Activated naive CD4-positive, alpha-beta T cell treated with anti-CD3 and anti-CD28 coated beads, Interleukin-2, amount 10 ng/mL, durations not matched to agents 7 days and 5 days (primary cell): ENCODE results near the gene TUFT1.
A peak's percentile ranks its signal among the peaks of the same experiment; 100 is the strongest.
"Not testable (repeated sequence)": the region's sequence is repeated elsewhere in the genome, so short reads cannot be mapped to it uniquely, and the experiment has no call there.

ENCODE experiments used
- CTCF ChIA-PET: fragments of 350-600 bp; sonication (Branson Sonifier 250); formaldehyde crosslinking; loops from one replicate; lab custom pipeline; 2021; ENCODE audit warnings: antibody characterized with exemption; lab: Charles Lee
- DNase-seq: peaks from one replicate; pipeline ENCODE4 v3.0.0-alpha.2; 2020
- H3K27ac Mint-ChIP-seq: one replicate; pipeline ENCODE4 v1.8.0; 2021; ENCODE audit warnings: mild to moderate bottlenecking, moderate library complexity, mixed read lengths
- H3K27me3 Mint-ChIP-seq: one replicate; pipeline ENCODE4 v1.8.0; 2021; ENCODE audit warnings: mild to moderate bottlenecking, mixed read lengths
- H3K36me3 Mint-ChIP-seq: one replicate; pipeline ENCODE4 v1.8.0; 2021; ENCODE audit warnings: mixed read lengths
- H3K4me1 Mint-ChIP-seq: one replicate; pipeline ENCODE4 v1.8.0; 2021; ENCODE audit warnings: mixed read lengths
- H3K4me3 Mint-ChIP-seq: one replicate; pipeline ENCODE4 v1.8.0; 2021; ENCODE audit warnings: mild to moderate bottlenecking, moderate library complexity, mixed read lengths
- H3K9me3 Mint-ChIP-seq: one replicate; pipeline ENCODE4 v1.8.0; 2021; ENCODE audit warnings: mixed read lengths

The TUFT1 gene

DNA sequence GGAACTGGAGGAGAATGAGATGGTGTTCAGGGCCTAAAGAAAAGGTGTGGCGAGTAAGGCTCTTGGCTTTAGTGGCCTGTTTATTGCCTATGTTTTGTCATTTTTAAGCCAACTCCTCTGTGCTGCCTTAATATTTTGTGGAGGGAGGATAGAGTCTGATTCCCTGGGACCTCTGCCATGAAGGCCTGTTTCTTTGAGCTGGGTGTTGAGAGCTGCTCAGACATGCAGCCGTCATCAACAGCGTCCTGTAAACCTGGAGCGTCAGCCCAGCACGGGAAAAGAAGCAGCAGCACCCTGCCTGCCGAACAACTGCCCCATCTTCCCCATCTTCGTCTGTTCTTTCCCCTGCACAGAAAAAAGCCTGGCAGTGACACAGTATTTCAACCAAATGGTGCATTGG lies 44.7 kb downstream of the TUFT1 start:
- H3K9me3 Mint-ChIP-seq = no peaks in the 10 kb centered on the region
- H3K27me3 Mint-ChIP-seq = peaks cover 4% of the 10 kb centered on the region
- H3K36me3 Mint-ChIP-seq = no peaks in the 10 kb centered on the region
- CTCF ChIA-PET = no interaction called here
- no peak overlapping the region for H3K27ac Mint-ChIP-seq
- DNase-seq = no peak
- no peaks in the 10 kb centered on the region for H3K4me1 Mint-ChIP-seq
- no peak overlapping the region for H3K4me3 Mint-ChIP-seq

DNA sequence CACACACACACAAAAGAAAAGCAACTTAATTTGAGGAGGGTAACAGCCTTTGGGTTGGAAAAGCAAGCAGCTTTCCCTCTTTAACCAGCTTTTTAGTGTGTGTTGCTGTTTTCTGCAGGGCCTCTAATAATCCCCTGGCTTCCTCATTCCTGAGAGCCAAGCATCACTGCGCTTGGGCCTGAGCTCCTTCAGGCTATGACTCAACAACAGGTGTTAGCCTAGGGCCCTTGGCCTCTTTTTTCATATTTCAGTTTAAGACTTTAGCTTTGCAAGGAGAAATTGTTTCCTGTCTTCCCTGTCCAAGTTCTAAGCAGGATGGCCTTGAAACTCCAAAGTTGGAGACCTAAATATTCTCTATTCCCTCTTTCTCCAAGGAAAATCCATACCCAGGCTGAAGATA lies 45.5 kb downstream of the TUFT1 start:
- H3K4me1 Mint-ChIP-seq = no peaks in the 10 kb centered on the region
- DNase-seq = no peak
- peaks cover 8% of the 10 kb centered on the region for H3K27me3 Mint-ChIP-seq
- H3K4me3 Mint-ChIP-seq = no peak overlapping the region
- CTCF ChIA-PET = interaction anchor here (0.7 to 0.8 kb wide), 2 partner anchors 9 to 52 kb away, joined by 3 to 4 read pairs; no protein-coding TSS in a partner anchor
- no peaks in the 10 kb centered on the region for H3K9me3 Mint-ChIP-seq
- H3K27ac Mint-ChIP-seq = no peak overlapping the region
- no peaks in the 10 kb centered on the region for H3K36me3 Mint-ChIP-seq

DNA sequence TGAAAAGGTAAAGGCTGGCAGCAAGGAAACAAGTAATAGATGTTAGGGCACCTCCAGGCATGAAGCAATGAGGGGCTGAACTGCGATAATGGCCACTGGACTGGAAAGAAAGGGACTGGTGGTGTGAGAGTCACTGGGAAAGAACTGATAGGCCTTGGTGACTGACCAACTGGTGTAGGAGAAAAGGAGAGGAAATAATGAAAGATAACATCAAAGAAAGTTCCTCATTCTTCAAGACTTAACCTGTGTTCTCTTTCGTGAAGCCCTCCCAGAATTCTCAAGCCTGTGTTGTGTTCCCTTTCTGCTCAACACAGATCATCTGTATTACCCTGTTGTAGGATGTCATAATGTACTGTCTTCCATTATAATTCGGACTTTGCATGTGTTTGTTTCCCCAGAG lies 50.9 kb downstream of the TUFT1 start:
- Mint-ChIP-seq H3K9me3 (no peaks in the 10 kb centered on the region), H3K4me3 (no peak overlapping the region), H3K27ac (no peak overlapping the region), H3K27me3 (peaks cover 11% of the 10 kb centered on the region), H3K36me3 (no peaks in the 10 kb centered on the region), H3K4me1 (peaks cover 11% of the 10 kb centered on the region)
- CTCF ChIA-PET = interaction anchor here (1.0 kb wide), 1 partner anchor 45 kb away, joined by 3 read pairs; no protein-coding TSS in a partner anchor
- no peak for DNase-seq

- H3K27me3 Mint-ChIP-seq = peaks cover 12% of the 10 kb centered on the region
- peak overlapping the region; percentile 22 for H3K4me3 Mint-ChIP-seq
- DNase-seq = peak; percentile 33
- CTCF ChIA-PET = interaction anchor here (0.5 to 2.7 kb wide), 26 partner anchors 10 to 1295 kb away, joined by 3 to 23 read pairs (median 4); no protein-coding TSS in a partner anchor
- H3K9me3 Mint-ChIP-seq = no peaks in the 10 kb centered on the region
- peaks cover 11% of the 10 kb centered on the region for H3K4me1 Mint-ChIP-seq
- H3K27ac Mint-ChIP-seq = no peak overlapping the region
- H3K36me3 Mint-ChIP-seq = no peaks in the 10 kb centered on the region
Measured at GRCh38 chr1:151593730-151594129, 53.6 kb downstream of the TUFT1 start.

DNA sequence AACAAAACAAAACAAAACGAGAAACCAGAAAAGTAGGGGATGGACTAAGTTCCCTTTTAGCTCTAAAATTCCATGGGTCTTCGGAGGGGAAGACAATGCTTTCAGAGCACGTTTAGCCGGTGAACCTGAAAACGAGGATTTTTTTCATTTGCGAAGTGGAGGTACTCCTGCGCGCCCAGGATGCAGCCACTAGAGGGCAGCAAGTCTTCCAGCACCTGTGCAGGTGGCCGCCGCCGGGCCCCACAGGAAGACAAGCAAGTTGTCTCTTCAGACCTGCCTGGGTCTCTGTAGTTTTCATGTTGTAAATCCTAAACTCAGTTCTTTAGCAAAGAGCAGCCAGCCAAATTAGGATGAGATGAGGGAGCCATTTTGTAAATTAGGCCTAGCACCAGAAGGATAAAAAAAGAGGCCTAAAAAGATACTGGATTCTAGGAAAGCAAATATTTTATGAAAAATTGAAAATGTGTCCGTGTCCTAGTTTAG lies 54.1 kb downstream of the TUFT1 start:
- Mint-ChIP-seq H3K4me3 (peak overlapping the region; percentile 22), H3K27me3 (peaks cover 12% of the 10 kb centered on the region), H3K9me3 (no peaks in the 10 kb centered on the region), H3K27ac (no peak overlapping the region), H3K4me1 (peaks cover 11% of the 10 kb centered on the region), H3K36me3 (no peaks in the 10 kb centered on the region)
- peak; percentile 92 for DNase-seq
- CTCF ChIA-PET = interaction anchor here (0.6 to 2.7 kb wide), 26 partner anchors 9 to 241 kb away, joined by 3 to 23 read pairs (median 4); no protein-coding TSS in a partner anchor

- H3K4me3 Mint-ChIP-seq = no peak overlapping the region
- no peaks in the 10 kb centered on the region for H3K36me3 Mint-ChIP-seq
- CTCF ChIA-PET = interaction anchor here (0.8 to 1.7 kb wide), 3 partner anchors 9 to 240 kb away, joined by 3 to 4 read pairs (median 4); no protein-coding TSS in a partner anchor
- H3K27me3 Mint-ChIP-seq = peaks cover 8% of the 10 kb centered on the region
- peaks cover 11% of the 10 kb centered on the region for H3K4me1 Mint-ChIP-seq
- H3K9me3 Mint-ChIP-seq = no peaks in the 10 kb centered on the region
- DNase-seq = no peak
- H3K27ac Mint-ChIP-seq = no peak overlapping the region
Measured at GRCh38 chr1:151596166-151596953, 56.3 kb downstream of the TUFT1 start.

DNA sequence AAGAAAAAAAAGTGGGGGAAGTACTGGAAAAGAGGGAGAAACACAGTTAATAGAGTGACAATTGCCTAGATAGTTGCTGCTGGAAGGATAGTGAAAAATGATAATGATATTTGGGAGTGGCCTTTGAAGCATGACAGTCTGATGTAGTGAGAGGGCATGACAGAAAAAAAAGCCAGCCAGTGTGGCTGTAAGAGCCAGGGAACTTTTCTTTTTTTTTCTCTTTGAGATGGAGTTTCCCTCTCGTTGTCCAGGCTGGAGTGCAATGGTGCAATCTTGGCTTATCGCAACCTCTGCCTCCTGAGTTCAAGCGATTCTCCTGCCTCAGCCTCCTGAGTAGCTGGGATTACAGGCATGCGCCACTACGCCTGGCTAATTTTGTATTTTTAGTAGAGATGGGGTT lies 62.4 kb downstream of the TUFT1 start:
- not testable (repeated sequence) for H3K4me3 Mint-ChIP-seq, H3K9me3 Mint-ChIP-seq, DNase-seq, H3K36me3 Mint-ChIP-seq, H3K27ac Mint-ChIP-seq, H3K4me1 Mint-ChIP-seq
- peaks cover 32% of the 10 kb centered on the region for H3K27me3 Mint-ChIP-seq
- CTCF ChIA-PET = interaction anchor here (1.2 kb wide), 1 partner anchor 234 kb away, joined by 4 read pairs; no protein-coding TSS in a partner anchor

- CTCF ChIA-PET = interaction anchor here (1.6 kb wide), 1 partner anchor 10 kb away, joined by 5 read pairs; no protein-coding TSS in a partner anchor
- no peaks in the 10 kb centered on the region for H3K4me1 Mint-ChIP-seq
- no peak for DNase-seq
- H3K36me3 Mint-ChIP-seq = no peaks in the 10 kb centered on the region
- H3K4me3 Mint-ChIP-seq = no peak overlapping the region
- H3K27me3 Mint-ChIP-seq = peaks cover 42% of the 10 kb centered on the region
- no peak overlapping the region for H3K27ac Mint-ChIP-seq
- H3K9me3 Mint-ChIP-seq = no peaks in the 10 kb centered on the region
Measured at GRCh38 chr1:151604291-151604690, 64.2 kb downstream of the TUFT1 start.

DNA sequence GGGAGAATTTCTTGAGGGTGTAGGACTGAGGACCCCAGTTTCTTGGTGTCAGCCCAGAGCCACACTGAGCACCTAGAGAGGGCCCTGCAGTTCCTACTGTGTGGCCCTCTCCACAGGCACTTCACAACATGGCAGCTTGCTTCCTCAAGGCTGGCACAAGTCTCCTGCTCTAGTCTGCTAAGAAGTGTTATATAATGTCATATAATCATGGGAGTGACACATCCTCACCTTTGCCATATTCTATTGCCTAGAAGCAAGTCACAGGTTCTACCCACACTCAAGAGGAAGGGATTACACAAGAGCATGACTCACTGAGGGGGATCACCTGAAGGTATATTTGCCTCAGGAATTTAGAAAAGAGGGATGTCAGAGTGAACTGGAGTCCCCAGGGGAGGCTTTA lies 66.3 kb downstream of the TUFT1 start:
- CTCF ChIA-PET = interaction anchor here (1.0 to 1.6 kb wide), 2 partner anchors 12 to 226 kb away, joined by 3 to 5 read pairs; no protein-coding TSS in a partner anchor
- Mint-ChIP-seq H3K9me3 (no peaks in the 10 kb centered on the region), H3K4me1 (peaks cover 4% of the 10 kb centered on the region), H3K27ac (no peak overlapping the region), H3K27me3 (peaks cover 42% of the 10 kb centered on the region), H3K36me3 (no peaks in the 10 kb centered on the region), H3K4me3 (no peak overlapping the region)
- DNase-seq = no peak

DNA sequence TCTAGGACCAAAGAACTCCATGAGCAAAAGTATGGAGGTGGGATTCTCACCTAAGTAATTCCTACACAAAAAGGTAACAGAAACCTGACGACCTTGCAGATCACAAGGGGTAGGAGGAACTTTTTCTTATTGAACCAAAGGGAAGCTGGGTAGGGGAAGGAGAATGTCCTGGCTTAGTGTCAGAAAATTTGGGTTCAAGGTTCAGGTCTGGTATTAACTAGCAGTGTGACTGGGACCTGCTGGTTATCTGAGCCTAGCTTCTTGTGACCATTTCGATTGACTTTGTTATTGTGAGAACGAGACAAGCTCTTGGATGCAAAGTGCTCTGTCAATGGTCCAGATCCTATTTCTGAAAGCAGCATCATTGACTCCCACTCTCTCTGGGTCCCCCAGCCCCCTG lies 66.7 kb downstream of the TUFT1 start:
- CTCF ChIA-PET = interaction anchor here (1.0 to 1.6 kb wide), 2 partner anchors 13 to 226 kb away, joined by 3 to 5 read pairs; no protein-coding TSS in a partner anchor
- H3K4me1 Mint-ChIP-seq = peaks cover 9% of the 10 kb centered on the region
- no peak for DNase-seq
- H3K9me3 Mint-ChIP-seq = no peaks in the 10 kb centered on the region
- H3K27me3 Mint-ChIP-seq = peaks cover 39% of the 10 kb centered on the region
- H3K36me3 Mint-ChIP-seq = no peaks in the 10 kb centered on the region
- no peak overlapping the region for H3K27ac Mint-ChIP-seq
- no peak overlapping the region for H3K4me3 Mint-ChIP-seq

GRCh38 chr1:151610142-151610541 lies 70.0 kb downstream of the TUFT1 start:
- peaks cover 30% of the 10 kb centered on the region for H3K4me1 Mint-ChIP-seq
- H3K9me3 Mint-ChIP-seq = no peaks in the 10 kb centered on the region
- no peak overlapping the region for H3K27ac Mint-ChIP-seq
- H3K36me3 Mint-ChIP-seq = peaks cover 4% of the 10 kb centered on the region
- peaks cover 26% of the 10 kb centered on the region for H3K27me3 Mint-ChIP-seq
- no peak for DNase-seq
- CTCF ChIA-PET = interaction anchor here (0.6 to 1.6 kb wide), 3 partner anchors 16 to 315 kb away, joined by 3 to 5 read pairs (median 3); no protein-coding TSS in a partner anchor
- H3K4me3 Mint-ChIP-seq = no peak overlapping the region

DNA sequence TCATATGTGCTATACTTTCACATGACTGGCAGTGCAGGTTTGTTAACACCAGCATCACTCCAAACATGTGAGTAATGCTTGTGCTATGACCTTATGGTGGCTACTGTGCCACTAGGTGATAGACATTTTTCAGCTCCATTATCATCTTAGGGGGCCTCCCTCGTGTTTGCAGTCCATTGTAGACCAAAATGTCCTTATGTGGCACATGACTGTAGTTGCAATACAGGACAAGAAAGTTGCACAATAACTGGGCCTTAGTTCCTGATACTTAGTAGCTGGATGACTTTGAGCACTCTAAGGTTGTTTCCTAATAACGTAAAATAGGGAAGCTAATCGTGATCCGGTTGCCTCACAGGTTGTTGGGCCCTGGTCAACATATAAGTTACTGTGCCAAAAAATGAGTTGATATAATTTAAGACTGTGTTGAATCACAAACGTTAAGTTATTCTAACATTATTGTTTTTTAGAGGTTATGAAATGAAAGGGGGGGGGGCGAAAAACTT lies 71.2 kb downstream of the TUFT1 start:
- H3K4me1 Mint-ChIP-seq = peaks cover 39% of the 10 kb centered on the region
- CTCF ChIA-PET = interaction anchor here (1.3 kb wide), 1 partner anchor 17 kb away, joined by 3 read pairs; no protein-coding TSS in a partner anchor
- DNase-seq = no peak

DNA sequence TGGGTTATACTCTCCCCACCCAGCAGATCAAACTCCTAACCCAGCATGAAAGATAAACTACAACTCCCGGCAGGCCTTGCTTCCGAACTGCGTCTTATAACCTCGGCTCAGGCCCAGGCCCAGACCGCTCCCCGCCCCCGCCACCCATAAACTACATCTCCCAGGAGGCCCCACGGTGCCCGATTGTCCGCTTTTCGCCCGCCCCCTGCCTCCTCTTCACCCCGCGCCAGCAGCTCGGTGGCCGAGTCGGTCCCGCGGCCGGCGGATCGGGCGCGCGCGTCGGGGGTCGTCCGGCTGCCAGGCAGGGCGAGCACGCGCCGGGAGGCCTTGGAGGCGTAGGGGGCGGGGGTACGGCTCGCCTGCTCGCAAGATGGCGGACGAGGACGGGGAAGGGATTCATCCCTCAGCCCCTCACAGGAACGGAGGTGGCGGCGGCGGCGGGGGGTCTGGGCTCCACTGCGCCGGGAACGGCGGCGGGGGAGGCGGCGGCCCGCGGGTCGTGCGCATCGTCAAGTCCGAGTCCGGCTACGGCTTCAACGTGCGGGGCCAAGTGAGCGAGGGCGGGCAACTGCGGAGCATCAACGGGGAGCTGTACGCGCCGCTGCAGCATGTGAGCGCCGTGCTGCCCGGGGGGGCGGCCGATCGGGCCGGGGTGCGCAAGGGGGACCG lies 71.9 kb downstream of the TUFT1 start, which contains the start of gene SNX27:
SNX27 (plus strand) TSS at position 219 of the 669 bp plus-strand sequence; CDS start at position 371, 152 bp downstream.
- peak; percentile 94 for DNase-seq
- Mint-ChIP-seq H3K27ac (peak within 1 kb of the TSS; percentile 84), H3K4me1 (peaks cover 39% of the 10 kb centered on the region), H3K27me3 (peaks cover 16% of the 10 kb centered on the region), H3K36me3 (peaks cover 11% of the 10 kb centered on the region), H3K9me3 (no peaks in the 10 kb centered on the region), H3K4me3 (peak within 1 kb of the TSS; percentile 92)
- CTCF ChIA-PET = interaction anchor here (1.3 kb wide), 1 partner anchor 16 kb away, joined by 3 read pairs; no protein-coding TSS in a partner anchor

More for the DNA sequence above, 71.2 kb downstream of the TUFT1 start:
- no peak overlapping the region for H3K27ac Mint-ChIP-seq
- H3K36me3 Mint-ChIP-seq = peaks cover 11% of the 10 kb centered on the region
- H3K9me3 Mint-ChIP-seq = no peaks in the 10 kb centered on the region
- peak overlapping the region; percentile 92 for H3K4me3 Mint-ChIP-seq
- H3K27me3 Mint-ChIP-seq = peaks cover 22% of the 10 kb centered on the region
